ENCODE measurements around the gene REN. TPM values are rescaled to one million over a fixed set of nuclear protein-coding genes. Genes with fewer than 3 reads are reported as not detected.

The REN gene
- total RNA-seq, 1 donor from 2014 or later, result not detected

- Histone ChIP-seq H2AFZ (ENCODE audit: low read depth, low read length) (no peak overlapping the region), H3K9ac (ENCODE audit: low read length) (no peak overlapping the region), H3K9me3 (ENCODE audit: insufficient read depth, low read depth, low read length) (no peaks in the 10 kb centered on the region), H3K4me1 (ENCODE audit: insufficient read depth, low read length) (peaks cover 15% of the 10 kb centered on the region), H3K4me2 (ENCODE audit: low read length) (no peak overlapping the region), H4K20me1 (ENCODE audit: insufficient read depth, low read length) (no peaks in the 10 kb centered on the region), H3K36me3 (ENCODE audit: insufficient read depth, low read length) (no peaks in the 10 kb centered on the region), H3K4me3 (ENCODE audit: insufficient read depth, low read depth, low read length) (no peak overlapping the region), H3K79me2 (ENCODE audit: insufficient read depth, low read length) (no peaks in the 10 kb centered on the region), H3K27me3 (ENCODE audit: insufficient read depth, low read length) (peaks cover 7% of the 10 kb centered on the region), H3K27ac (ENCODE audit: low read depth, low read length) (no peak overlapping the region)
- Mint-ChIP-seq H3K27me3 (ENCODE audit: low read depth, unreplicated experiment) (peaks cover 61% of the 10 kb centered on the region), H3K4me3 (ENCODE audit: unreplicated experiment) (no peak overlapping the region), H3K4me1 (ENCODE audit: low read depth, unreplicated experiment) (peaks cover 20% of the 10 kb centered on the region), H3K27ac (ENCODE audit: unreplicated experiment) (no peak overlapping the region), H3K36me3 (ENCODE audit: low read depth, unreplicated experiment) (no peaks in the 10 kb centered on the region), H3K9me3 (ENCODE audit: unreplicated experiment) (peaks cover 3% of the 10 kb centered on the region)
- DNase-seq (ENCODE audit: low read depth), result no peak
- FAIRE-seq, result no peak
- TF ChIP-seq EZH2 (IDR thresholded peaks at IDR 0.05; ENCODE audit: insufficient read depth, low read length) (no peak), CTCF (IDR thresholded peaks at IDR 0.05; ENCODE audit: insufficient read depth, low read depth, low read length) (no peak)
These were observed 25.3 kb upstream of the REN start for GRCh38 chr1:204191456-204191855.

DNA sequence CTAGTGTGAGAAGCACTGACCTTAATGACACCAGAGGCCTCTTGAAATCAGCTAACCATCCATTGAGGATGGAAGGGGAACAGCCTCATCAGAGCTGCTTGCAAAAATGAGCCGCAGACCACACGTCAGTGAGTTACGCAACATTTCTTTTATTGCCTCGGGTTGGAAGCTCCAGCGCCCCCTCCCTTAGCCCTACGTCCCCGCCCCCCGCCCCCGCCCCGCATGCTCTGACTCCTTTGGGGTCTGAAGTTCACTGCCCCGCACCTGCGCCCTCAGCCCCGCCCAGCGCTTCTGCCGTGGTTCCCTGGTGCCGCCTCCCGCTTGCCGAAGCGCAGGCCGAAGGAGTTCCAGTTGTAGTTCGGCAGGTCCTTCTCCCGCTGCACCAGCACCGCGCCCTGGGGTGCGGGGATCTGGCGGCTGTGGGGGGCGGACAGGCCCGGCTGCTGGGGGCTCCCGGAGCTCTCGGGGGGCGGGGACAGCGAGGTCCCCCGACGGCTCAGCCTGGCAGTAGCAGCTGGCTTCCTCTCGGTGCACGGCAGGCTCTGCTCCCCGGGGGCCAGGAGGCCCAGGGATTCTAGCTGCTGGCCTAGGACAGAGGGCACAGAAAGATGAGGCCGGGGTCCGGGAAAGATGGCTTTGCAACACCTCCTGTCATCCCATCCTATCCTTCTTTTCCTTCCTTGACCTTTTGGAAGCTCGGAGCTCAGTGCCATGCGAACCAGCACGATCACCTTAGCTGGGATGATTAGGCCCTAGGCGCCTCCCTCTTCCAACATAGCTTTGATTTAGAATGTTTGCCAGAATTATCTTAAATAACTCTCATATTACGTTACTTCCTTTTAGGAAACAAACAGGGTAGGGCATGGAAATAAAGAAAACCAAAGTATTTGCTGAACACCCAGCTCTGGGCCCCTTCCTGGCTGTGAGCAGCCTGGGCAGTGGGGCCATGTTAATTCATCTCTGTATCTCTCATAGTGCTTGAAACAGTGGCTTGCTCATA is 24.4 kb upstream of the REN start:
- peaks cover 10% of the 10 kb centered on the region for H3K27me3 ChIP-seq (ENCODE audit: insufficient read depth, low read length)
- no peak overlapping the region for H3K27ac Mint-ChIP-seq (ENCODE audit: unreplicated experiment)

More for the DNA sequence above, 24.4 kb upstream of the REN start:
- H3K4me3 Mint-ChIP-seq (ENCODE audit: unreplicated experiment), result no peak overlapping the region
- Histone ChIP-seq H3K36me3 (ENCODE audit: insufficient read depth, low read length) (no peaks in the 10 kb centered on the region), H3K4me2 (ENCODE audit: low read length) (peak overlapping the region; percentile 52), H3K79me2 (ENCODE audit: insufficient read depth, low read length) (no peaks in the 10 kb centered on the region), H3K4me1 (ENCODE audit: insufficient read depth, low read length) (peaks cover 5% of the 10 kb centered on the region), H3K4me3 (ENCODE audit: insufficient read depth, low read depth, low read length) (no peak overlapping the region), H3K9me3 (ENCODE audit: insufficient read depth, low read depth, low read length) (no peaks in the 10 kb centered on the region), H2AFZ (ENCODE audit: low read depth, low read length) (peak overlapping the region; percentile 48), H4K20me1 (ENCODE audit: insufficient read depth, low read length) (no peaks in the 10 kb centered on the region), H3K9ac (ENCODE audit: low read length) (no peak overlapping the region), H3K27ac (ENCODE audit: low read depth, low read length) (no peak overlapping the region)
- peak; percentile 50 for DNase-seq (ENCODE audit: low read depth)
- no peak for FAIRE-seq
- peaks cover 12% of the 10 kb centered on the region for H3K4me1 Mint-ChIP-seq (ENCODE audit: low read depth, unreplicated experiment)
- peaks cover 3% of the 10 kb centered on the region for H3K9me3 Mint-ChIP-seq (ENCODE audit: unreplicated experiment)
- no peaks in the 10 kb centered on the region for H3K36me3 Mint-ChIP-seq (ENCODE audit: low read depth, unreplicated experiment)
- no peak for TF ChIP-seq EZH2 (IDR thresholded peaks at IDR 0.05; ENCODE audit: insufficient read depth, low read length)
- TF ChIP-seq CTCF (IDR thresholded peaks at IDR 0.05; ENCODE audit: insufficient read depth, low read depth, low read length), result no peak
- peaks cover 64% of the 10 kb centered on the region for H3K27me3 Mint-ChIP-seq (ENCODE audit: low read depth, unreplicated experiment)
